GM12865 (cell line): ENCODE results near the gene PANX3.

Source experiments
- DNase-seq: peaks from one replicate; pipeline ENCODE4 v3.0.0; 2010; ENCODE audit warnings: low read depth
- H3K4me3 ChIP-seq: 2 replicates; pipeline ENCODE4 v1.5.1; 2011; ENCODE audit warnings: mild to moderate bottlenecking, low read depth, low read length, control low read depth
- CTCF ChIP-seq: IDR thresholded peaks from 2 replicates; pipeline ENCODE4 v1.5.1; 2011; ENCODE audit warnings: low read length, control low read depth, low read depth, inconsistent platforms; ENCODE audit not compliant: insufficient read depth; ENCODE audit errors: missing control alignments

PANX3 gene

GRCh38 chr11:124648610-124649009 lies 37.4 kb downstream of the PANX3 start:
- no peak for TF ChIP-seq CTCF
- DNase-seq, result no peak
- H3K4me3 ChIP-seq, result no peak overlapping the region

GRCh38 chr11:124656774-124657630 lies 45.8 kb downstream of the PANX3 start:
- DNase-seq, result no peak
- TF ChIP-seq CTCF, result no peak
- H3K4me3 ChIP-seq, result no peak overlapping the region

GRCh38 chr11:124657904-124658303 lies 46.7 kb downstream of the PANX3 start:
- no peak overlapping the region for H3K4me3 ChIP-seq
- no peak for TF ChIP-seq CTCF
- DNase-seq, result no peak

GRCh38 chr11:124658501-124658900 lies 47.3 kb downstream of the PANX3 start:
- TF ChIP-seq CTCF, result no peak
- H3K4me3 ChIP-seq, result no peak overlapping the region
- DNase-seq, result no peak

GRCh38 chr11:124658986-124659385 lies 47.8 kb downstream of the PANX3 start:
- TF ChIP-seq CTCF, result no peak
- H3K4me3 ChIP-seq, result no peak overlapping the region
- DNase-seq, result no peak

- no peak for TF ChIP-seq CTCF
- no peak for DNase-seq
- no peak overlapping the region for H3K4me3 ChIP-seq
These were observed 50.3 kb downstream of the PANX3 start for GRCh38 chr11:124661553-124661952.

- DNase-seq, result no peak
- H3K4me3 ChIP-seq, result no peak overlapping the region
- no peak for TF ChIP-seq CTCF
These were observed 50.9 kb downstream of the PANX3 start for GRCh38 chr11:124662106-124662505.
